ENCODE results near the gene CAMK4. TPM values are rescaled to one million over a fixed set of nuclear protein-coding genes. Genes with fewer than 3 reads are reported as not detected.

The CAMK4 gene
- total and polyA plus RNA-seq, 9 donors: 0.36 to 5.0 (median 1.4) TPM

DNA sequence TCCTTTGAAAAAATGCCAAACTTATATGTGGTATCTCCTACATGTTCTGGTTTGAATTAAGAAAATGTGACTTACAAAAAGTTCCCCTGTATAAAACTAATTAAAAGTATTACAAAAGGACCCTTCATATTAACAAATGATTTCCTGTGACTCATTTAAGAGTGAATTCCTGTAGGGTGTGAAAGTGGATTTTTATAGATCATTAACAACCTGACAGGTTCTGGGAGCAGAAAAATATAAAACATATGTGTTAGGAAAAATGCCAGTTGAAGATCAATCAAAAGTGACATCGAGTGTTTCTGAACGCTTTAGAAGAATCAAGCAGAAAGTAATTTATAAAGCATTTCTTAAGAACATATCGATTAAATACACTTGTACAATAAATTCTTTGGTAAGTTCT is 35.5 kb downstream of the CAMK4 start:
- Histone ChIP-seq H3K27ac (no peak overlapping the region), H3K9me3 (no peaks in the 10 kb centered on the region), H3K27me3 (no peaks in the 10 kb centered on the region), H3K4me1 (ENCODE audit: insufficient read depth) (no peaks in the 10 kb centered on the region), H3K36me3 (no peaks in the 10 kb centered on the region), H3K4me3 (no peak overlapping the region)
- intact Hi-C loops (cut with DNase I): no loop called here
- WGBS, 3 donors: 58 to 96% (median 75%) methylated on average over 3 of the region's 3 CpGs
- TF ChIP-seq EP300 (IDR thresholded peaks at IDR 0.05) (no peak), CTCF (IDR thresholded peaks at IDR 0.05) (no peak), POLR2A (IDR thresholded peaks at IDR 0.05) (no peak)
- DNase-seq: no peak

DNA sequence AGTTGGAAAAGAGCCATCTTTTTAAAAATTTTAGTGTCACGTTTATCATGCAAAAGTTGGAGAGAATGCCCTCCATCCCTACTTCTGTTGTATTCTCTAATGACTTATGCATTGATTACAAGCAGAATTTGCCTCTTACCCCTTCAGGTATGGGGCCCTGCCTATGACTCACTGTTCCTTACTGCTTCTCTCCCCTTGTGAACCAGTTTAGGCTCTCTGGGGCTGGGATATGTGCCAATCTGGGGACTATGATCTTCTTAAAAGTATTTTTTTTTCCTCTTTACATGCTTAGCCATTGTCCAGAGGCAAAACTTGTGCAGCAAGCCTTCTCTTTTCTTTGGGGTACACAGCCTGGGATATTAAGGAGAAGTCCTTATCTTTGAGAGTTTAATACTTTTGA is 37.4 kb downstream of the CAMK4 start:
- no peaks in the 10 kb centered on the region for H3K4me1 ChIP-seq (ENCODE audit: insufficient read depth)
- no peaks in the 10 kb centered on the region for H3K36me3 ChIP-seq
- DNase-seq: no peak
- WGBS, 3 donors: 54 to 61% (median 56%) methylated on average over 1 of the region's 1 CpG
- H3K27me3 ChIP-seq: no peaks in the 10 kb centered on the region
- intact Hi-C loops (cut with DNase I): no loop called here
- no peak for TF ChIP-seq EP300 (IDR thresholded peaks at IDR 0.05)
- no peak for TF ChIP-seq POLR2A (IDR thresholded peaks at IDR 0.05)
- TF ChIP-seq CTCF (IDR thresholded peaks at IDR 0.05): no peak
- H3K4me3 ChIP-seq: no peak overlapping the region
- no peak overlapping the region for H3K27ac ChIP-seq
- H3K9me3 ChIP-seq: no peaks in the 10 kb centered on the region

GRCh38 chr5:111262153-111262552 is 38.0 kb downstream of the CAMK4 start:
- no peak for TF ChIP-seq EP300 (IDR thresholded peaks at IDR 0.05)
- no peak for TF ChIP-seq POLR2A (IDR thresholded peaks at IDR 0.05)
- TF ChIP-seq CTCF (IDR thresholded peaks at IDR 0.05): no peak
- intact Hi-C loops (cut with DNase I): no loop called here
- no peaks in the 10 kb centered on the region for H3K27me3 ChIP-seq

GRCh38 chr5:111262815-111263214 is 38.6 kb downstream of the CAMK4 start:
- Histone ChIP-seq H3K4me1 (ENCODE audit: insufficient read depth) (no peaks in the 10 kb centered on the region), H3K9me3 (no peaks in the 10 kb centered on the region), H3K27me3 (no peaks in the 10 kb centered on the region), H3K27ac (no peak overlapping the region), H3K4me3 (no peak overlapping the region), H3K36me3 (no peaks in the 10 kb centered on the region)
- DNase-seq: no peak
- intact Hi-C loops (cut with DNase I): no loop called here
- 94 to 96% (median 95%) methylated on average over 1 of the region's 1 CpG for WGBS, 3 donors
- no peak for TF ChIP-seq CTCF (IDR thresholded peaks at IDR 0.05)
- no peak for TF ChIP-seq EP300 (IDR thresholded peaks at IDR 0.05)
- no peak for TF ChIP-seq POLR2A (IDR thresholded peaks at IDR 0.05)

More at GRCh38 chr5:111262153-111262552, 38.0 kb downstream of the CAMK4 start:
- Histone ChIP-seq H3K36me3 (no peaks in the 10 kb centered on the region), H3K4me1 (ENCODE audit: insufficient read depth) (no peaks in the 10 kb centered on the region), H3K9me3 (no peaks in the 10 kb centered on the region), H3K4me3 (no peak overlapping the region), H3K27ac (no peak overlapping the region)
- 16 to 64% (median 54%) methylated on average over 2 of the region's 2 CpGs for WGBS, 3 donors
- no peak for DNase-seq

- DNase-seq: no peak
- H3K27ac ChIP-seq: no peak overlapping the region
- no peaks in the 10 kb centered on the region for H3K4me1 ChIP-seq (ENCODE audit: insufficient read depth)
- H3K36me3 ChIP-seq: no peaks in the 10 kb centered on the region
- no peak for TF ChIP-seq EP300 (IDR thresholded peaks at IDR 0.05)
- no peak for TF ChIP-seq POLR2A (IDR thresholded peaks at IDR 0.05)
- TF ChIP-seq CTCF (IDR thresholded peaks at IDR 0.05): no peak
- WGBS, 3 donors: 71 to 74% (median 73%) methylated on average over 2 of the region's 2 CpGs
- intact Hi-C loops (cut with DNase I): no loop called here
- H3K27me3 ChIP-seq: no peaks in the 10 kb centered on the region
- H3K9me3 ChIP-seq: no peaks in the 10 kb centered on the region
- H3K4me3 ChIP-seq: no peak overlapping the region
Measured at GRCh38 chr5:111266491-111266890, 42.3 kb downstream of the CAMK4 start.
